HL-60 (cell line): ENCODE data around the gene FKBP1B.
"Not testable (repeated sequence)": the region's sequence is repeated elsewhere in the genome, so short reads cannot be mapped to it uniquely, and the experiment has no call there.

Experiments
- CTCF ChIP-seq: IDR thresholded peaks from one replicate; pipeline ENCODE4 v1.5.1; 2011; ENCODE audit warnings: low read length, control low read depth, inconsistent platforms; ENCODE audit not compliant: insufficient read depth
- GABPA ChIP-seq: IDR thresholded peaks from 2 replicates; pipeline ENCODE4 v1.6.1; 2012; ENCODE audit warnings: low read depth
- POLR2AphosphoS5 ChIP-seq: IDR thresholded peaks from 2 replicates; pipeline ENCODE4 v1.6.1; 2012; ENCODE audit warnings: low read depth
- REST ChIP-seq: IDR thresholded peaks from 2 replicates; pipeline ENCODE4 v1.6.1; 2012; ENCODE audit warnings: low read depth; ENCODE audit not compliant: insufficient replicate concordance

GRCh38 chr2:24100732-24101131 is 51.2 kb downstream of the FKBP1B start:
- not testable (repeated sequence) for TF ChIP-seq CTCF, REST, POLR2AphosphoS5, GABPA
